HG03575 (cell line): ENCODE data around the gene CILP.
"Not testable (repeated sequence)": the region's sequence is repeated elsewhere in the genome, so short reads cannot be mapped to it uniquely, and the experiment has no call there.

ENCODE experiments used
- ATAC-seq: cut with Tn5 transposase; IDR thresholded peaks from one replicate; pipeline ENCODE4 v1.9.1; 2021; ENCODE audit not compliant: unreplicated experiment, insufficient number of reproducible peaks, low FRiP score; ENCODE audit errors: extremely low read depth

CILP gene

GRCh38 chr15:65210770-65211481, at the start of gene CILP:
TSS of gene CILP (minus strand) at chr15:65211473. CDS start at chr15:65209755, 1,718 bp downstream.
- no peak for ATAC-seq

GRCh38 chr15:65260968-65261367, 49.7 kb upstream of the CILP start:
- no peak for ATAC-seq

- no peak for ATAC-seq
Measured at GRCh38 chr15:65259367-65259797, 48.1 kb upstream of the CILP start.

GRCh38 chr15:65258375-65259262, 47.3 kb upstream of the CILP start:
- no peak for ATAC-seq

- no peak for ATAC-seq
Measured at GRCh38 chr15:65255486-65256140, 44.3 kb upstream of the CILP start.

GRCh38 chr15:65254758-65255157, 43.5 kb upstream of the CILP start:
- ATAC-seq = no peak

- no peak for ATAC-seq
Measured at GRCh38 chr15:65254356-65254755, 43.1 kb upstream of the CILP start.

GRCh38 chr15:65249641-65250040, 38.4 kb upstream of the CILP start:
- no peak for ATAC-seq

GRCh38 chr15:65248511-65249255, 37.4 kb upstream of the CILP start:
- no peak for ATAC-seq

- no peak for ATAC-seq
Measured at GRCh38 chr15:65246939-65247338, 35.7 kb upstream of the CILP start.

- ATAC-seq = no peak
Measured at GRCh38 chr15:65246026-65246714, 34.9 kb upstream of the CILP start.

GRCh38 chr15:65245096-65245856, 34.0 kb upstream of the CILP start:
- ATAC-seq = no peak

- ATAC-seq = no peak
Measured at GRCh38 chr15:65244638-65245037, 33.4 kb upstream of the CILP start.

GRCh38 chr15:65236443-65236842, 25.2 kb upstream of the CILP start:
- not testable (repeated sequence) for ATAC-seq

- ATAC-seq = no peak
Measured at GRCh38 chr15:65233696-65234095, 22.4 kb upstream of the CILP start.

GRCh38 chr15:65232520-65232919, 21.2 kb upstream of the CILP start:
- no peak for ATAC-seq

GRCh38 chr15:65231306-65231705, 20.0 kb upstream of the CILP start:
- no peak for ATAC-seq

- not testable (repeated sequence) for ATAC-seq
Measured at GRCh38 chr15:65226901-65227300, 15.6 kb upstream of the CILP start.
